Astrocyte of the cerebellum (primary cell): ENCODE results near the gene GMDS.

Experiments
- DNase-seq: peaks from one replicate; pipeline ENCODE4 v3.0.0-alpha.2; 2011; ENCODE audit warnings: low read depth
- H3K4me3 ChIP-seq: 2 replicates; pipeline ENCODE4 v1.5.1; 2011; ENCODE audit warnings: mild to moderate bottlenecking, low read depth, low read length, moderate library complexity
- in situ Hi-C: cut with HindIII; loops from 2 replicates; pipeline ENCODE4 v1.10.0; 2017; ENCODE audit warnings: low sequenced_read_pairs
- TF ChIP-seq, protein P1 (sequence below): IDR thresholded peaks from 2 replicates; pipeline ENCODE4 v1.5.1; 2012; ENCODE audit warnings: low read length, low read depth, moderate library complexity, mild to moderate bottlenecking; ENCODE audit errors: missing control alignments

GMDS gene

DNA sequence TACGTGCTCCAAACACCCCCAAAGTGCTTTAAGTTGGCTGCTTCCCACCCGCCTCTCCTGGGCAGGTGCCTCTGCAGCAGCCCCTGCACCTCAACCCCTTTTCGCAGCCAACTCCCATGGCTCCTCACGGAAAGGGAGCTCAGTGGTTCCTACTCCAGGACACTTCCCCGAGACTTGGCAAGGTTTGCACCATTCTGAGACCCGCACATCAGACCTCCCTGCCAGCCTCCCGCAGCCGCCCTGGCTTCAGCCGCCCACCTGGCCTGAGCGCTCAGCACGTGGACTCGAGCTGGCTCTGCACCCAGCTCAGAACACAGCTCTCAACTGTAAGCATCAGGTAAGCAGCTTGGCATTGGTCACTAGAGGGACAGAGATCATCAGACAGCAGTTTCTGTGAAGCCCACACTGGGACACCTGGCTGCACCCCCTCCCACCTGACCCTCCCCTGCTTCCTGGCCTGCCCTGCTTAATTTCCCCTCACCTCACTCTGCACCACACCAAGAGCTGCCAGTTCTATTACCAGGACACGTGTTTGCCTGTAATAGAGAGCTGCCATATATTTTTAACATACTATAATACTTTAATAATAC, 28.5 kb downstream of the GMDS start:
- in situ Hi-C loops = no loop called here
- DNase-seq = no peak
- TF ChIP-seq, protein P1, sequence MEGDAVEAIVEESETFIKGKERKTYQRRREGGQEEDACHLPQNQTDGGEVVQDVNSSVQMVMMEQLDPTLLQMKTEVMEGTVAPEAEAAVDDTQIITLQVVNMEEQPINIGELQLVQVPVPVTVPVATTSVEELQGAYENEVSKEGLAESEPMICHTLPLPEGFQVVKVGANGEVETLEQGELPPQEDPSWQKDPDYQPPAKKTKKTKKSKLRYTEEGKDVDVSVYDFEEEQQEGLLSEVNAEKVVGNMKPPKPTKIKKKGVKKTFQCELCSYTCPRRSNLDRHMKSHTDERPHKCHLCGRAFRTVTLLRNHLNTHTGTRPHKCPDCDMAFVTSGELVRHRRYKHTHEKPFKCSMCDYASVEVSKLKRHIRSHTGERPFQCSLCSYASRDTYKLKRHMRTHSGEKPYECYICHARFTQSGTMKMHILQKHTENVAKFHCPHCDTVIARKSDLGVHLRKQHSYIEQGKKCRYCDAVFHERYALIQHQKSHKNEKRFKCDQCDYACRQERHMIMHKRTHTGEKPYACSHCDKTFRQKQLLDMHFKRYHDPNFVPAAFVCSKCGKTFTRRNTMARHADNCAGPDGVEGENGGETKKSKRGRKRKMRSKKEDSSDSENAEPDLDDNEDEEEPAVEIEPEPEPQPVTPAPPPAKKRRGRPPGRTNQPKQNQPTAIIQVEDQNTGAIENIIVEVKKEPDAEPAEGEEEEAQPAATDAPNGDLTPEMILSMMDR = no peak
- no peak overlapping the region for H3K4me3 ChIP-seq

DNA sequence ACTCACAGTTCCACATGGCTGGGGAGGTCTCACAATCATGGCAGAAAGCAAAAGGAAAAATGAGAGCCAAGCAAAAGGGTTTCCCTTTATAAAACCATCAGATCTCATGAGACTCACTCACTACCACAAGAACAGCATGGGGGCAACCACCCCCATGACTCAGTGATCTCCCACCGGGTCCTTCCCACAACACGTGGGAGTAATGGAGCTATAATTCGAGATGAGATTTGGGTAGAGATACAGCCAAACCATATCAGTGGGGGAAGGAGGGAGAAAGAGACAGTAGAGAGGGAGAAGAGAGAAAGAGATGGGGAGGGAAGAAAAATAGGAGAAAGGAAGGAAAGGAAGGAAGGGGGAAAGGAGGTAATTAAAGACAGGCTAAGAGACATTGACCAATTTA, 30.1 kb downstream of the GMDS start:
- in situ Hi-C loops = no loop called here
- peak; percentile 83 for DNase-seq
- TF ChIP-seq, protein P1 = no peak

DNA sequence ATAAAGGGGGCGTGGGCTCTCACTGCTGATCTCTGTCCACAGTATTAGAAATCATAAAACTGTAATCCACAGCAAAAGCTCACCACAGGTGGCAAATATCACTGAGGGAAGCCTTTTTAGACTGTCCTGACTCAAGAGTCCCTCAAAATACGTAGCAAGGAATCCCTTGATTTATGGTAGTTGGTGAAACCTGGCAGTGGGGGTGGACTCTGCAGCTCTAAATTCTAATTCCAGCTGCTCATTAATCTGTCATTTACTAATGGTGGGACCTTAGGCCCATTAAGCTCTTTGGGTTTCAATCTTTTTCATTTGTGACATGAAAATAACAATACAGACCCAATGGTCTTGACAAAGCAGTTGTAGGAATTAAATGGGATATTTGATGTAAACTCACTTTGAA, 32.3 kb downstream of the GMDS start:
- DNase-seq = no peak
- TF ChIP-seq, protein P1 = no peak
- in situ Hi-C loops = no loop called here
- H3K4me3 ChIP-seq = no peak overlapping the region

More for the DNA sequence above, 30.1 kb downstream of the GMDS start:
- no peak overlapping the region for H3K4me3 ChIP-seq

DNA sequence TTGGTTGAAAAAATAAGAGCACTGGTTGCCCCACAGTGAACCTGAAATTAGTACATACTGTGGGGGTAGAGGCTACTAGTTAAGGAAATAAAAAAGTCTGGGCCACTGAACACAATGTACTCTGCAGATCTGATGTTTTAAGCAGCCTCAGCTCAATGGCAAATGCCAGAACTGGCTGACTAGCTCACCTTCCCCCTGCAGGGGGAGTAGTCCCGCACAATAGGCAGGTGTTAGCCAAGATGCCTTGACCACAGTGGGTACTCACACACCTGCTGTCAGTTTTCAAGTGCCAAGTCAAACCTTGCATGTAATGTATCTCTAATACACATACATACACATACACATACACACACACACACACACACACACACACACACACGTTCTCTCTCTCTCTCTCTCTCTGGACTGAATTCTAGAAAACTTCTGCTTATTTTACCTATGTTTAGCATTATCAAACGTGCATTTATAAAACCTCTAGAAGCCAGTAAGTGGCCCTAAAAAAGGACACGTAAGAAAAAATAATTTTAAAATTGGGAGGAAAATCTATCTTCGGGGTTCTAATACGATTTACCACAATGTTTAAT, 36.1 kb downstream of the GMDS start:
- DNase-seq = no peak
- in situ Hi-C loops = no loop called here
- TF ChIP-seq, protein P1 = peak; percentile 66
- no peak overlapping the region for H3K4me3 ChIP-seq

DNA sequence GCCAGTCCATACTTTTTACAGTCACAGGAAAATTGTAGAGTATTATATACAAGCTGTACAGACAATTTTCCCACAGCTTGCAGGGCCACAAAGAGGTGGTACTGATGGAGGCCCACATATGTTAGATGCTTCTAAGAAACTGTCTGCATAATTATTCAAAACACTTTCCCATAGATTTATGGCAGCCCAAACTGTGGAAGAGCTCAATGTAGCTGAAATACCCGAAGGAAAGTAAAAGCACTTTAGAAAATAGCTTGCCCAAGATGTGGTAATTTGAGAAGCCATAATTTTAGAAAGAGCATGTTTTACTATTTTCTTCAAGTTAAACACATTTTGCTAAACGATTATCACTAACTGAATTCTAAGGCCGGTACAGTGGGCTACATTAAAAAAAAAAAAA, 36.9 kb downstream of the GMDS start:
- no peak for DNase-seq
- in situ Hi-C loops = no loop called here
- H3K4me3 ChIP-seq = no peak overlapping the region
- TF ChIP-seq, protein P1 = no peak

DNA sequence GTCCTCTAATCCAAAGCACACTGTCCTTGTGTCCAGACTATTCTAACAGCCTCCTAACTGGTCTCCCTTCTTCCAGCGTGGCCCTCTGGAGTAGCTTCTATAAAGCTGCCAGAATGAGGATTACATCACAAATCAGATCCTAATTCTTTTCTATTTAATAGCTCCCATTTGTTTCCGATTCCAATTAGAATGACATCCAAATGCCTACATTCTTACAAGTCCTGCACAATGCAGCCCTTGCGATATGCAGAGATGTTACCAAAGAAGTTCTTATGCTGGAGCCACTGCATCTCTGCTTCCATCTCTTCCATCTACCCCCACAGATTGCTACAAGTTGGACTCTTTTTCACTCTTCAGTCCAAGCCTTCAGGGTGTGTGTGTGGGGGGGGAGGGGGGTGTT, 40.0 kb downstream of the GMDS start:
- no peak for DNase-seq
- TF ChIP-seq, protein P1 = no peak
- no peak overlapping the region for H3K4me3 ChIP-seq
- in situ Hi-C loops = no loop called here
